Loucy (cell line): Measurements from ENCODE around the gene L3MBTL3.

Source experiments
- EZH2phosphoT487 ChIP-seq: fragments of 200-600 bp; IDR thresholded peaks from 2 replicates; pipeline ENCODE4 v1.6.1; 2018; ENCODE audit warnings: antibody characterized with exemption, mild to moderate bottlenecking, moderate library complexity, borderline replicate concordance
- TF ChIP-seq, protein P1 (sequence below): fragments of 200-600 bp; sonication (generic); conservative IDR thresholded peaks from 2 replicates; pipeline ENCODE4 v1.5.1; 2014; ENCODE audit warnings: mild to moderate bottlenecking, antibody characterized with exemption, low read length

DNA sequence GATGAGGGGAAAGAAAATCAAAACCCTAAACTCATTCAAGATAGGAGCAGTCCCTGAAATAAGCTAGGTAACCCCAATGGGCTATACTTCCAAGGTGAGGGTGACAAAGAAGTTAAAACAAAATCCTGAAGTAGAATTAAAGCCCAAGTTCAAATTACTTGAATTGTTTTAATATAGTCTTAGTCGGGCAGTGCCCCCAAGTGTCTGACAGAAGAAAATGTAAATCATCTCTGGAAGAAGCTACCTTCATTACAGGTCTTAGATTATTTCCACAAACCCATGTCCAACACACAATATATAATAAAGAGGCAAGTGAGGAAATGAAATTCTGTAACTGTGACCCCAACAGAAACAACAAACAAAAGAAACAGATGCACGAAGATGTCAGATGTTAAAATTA is 36.8 kb upstream of the L3MBTL3 start:
- TF ChIP-seq, protein P1, sequence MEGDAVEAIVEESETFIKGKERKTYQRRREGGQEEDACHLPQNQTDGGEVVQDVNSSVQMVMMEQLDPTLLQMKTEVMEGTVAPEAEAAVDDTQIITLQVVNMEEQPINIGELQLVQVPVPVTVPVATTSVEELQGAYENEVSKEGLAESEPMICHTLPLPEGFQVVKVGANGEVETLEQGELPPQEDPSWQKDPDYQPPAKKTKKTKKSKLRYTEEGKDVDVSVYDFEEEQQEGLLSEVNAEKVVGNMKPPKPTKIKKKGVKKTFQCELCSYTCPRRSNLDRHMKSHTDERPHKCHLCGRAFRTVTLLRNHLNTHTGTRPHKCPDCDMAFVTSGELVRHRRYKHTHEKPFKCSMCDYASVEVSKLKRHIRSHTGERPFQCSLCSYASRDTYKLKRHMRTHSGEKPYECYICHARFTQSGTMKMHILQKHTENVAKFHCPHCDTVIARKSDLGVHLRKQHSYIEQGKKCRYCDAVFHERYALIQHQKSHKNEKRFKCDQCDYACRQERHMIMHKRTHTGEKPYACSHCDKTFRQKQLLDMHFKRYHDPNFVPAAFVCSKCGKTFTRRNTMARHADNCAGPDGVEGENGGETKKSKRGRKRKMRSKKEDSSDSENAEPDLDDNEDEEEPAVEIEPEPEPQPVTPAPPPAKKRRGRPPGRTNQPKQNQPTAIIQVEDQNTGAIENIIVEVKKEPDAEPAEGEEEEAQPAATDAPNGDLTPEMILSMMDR = peak; percentile 59
- no peak for TF ChIP-seq EZH2phosphoT487
